ENCODE data around the gene LMBR1.

DNA sequence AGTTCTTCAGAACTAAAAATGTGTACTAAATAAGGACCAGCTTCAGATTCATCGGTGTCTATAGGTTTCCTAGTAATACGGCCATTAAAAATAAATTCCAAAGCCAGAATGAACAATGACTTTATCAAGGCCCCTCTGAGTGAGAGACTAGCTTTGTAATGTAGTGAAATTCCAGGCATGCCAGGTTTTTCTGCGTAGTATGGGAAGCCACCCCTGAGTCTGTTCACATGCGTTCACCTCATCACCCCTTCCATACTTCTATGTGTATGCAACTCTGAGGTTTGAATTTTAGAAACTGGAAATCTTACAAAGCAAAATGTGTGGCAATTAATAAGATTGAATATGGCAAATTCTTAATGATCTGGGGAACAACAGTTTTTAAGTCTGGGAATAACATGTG lies 227.9 kb downstream of the LMBR1 start:
- TF ChIP-seq, protein P1, sequence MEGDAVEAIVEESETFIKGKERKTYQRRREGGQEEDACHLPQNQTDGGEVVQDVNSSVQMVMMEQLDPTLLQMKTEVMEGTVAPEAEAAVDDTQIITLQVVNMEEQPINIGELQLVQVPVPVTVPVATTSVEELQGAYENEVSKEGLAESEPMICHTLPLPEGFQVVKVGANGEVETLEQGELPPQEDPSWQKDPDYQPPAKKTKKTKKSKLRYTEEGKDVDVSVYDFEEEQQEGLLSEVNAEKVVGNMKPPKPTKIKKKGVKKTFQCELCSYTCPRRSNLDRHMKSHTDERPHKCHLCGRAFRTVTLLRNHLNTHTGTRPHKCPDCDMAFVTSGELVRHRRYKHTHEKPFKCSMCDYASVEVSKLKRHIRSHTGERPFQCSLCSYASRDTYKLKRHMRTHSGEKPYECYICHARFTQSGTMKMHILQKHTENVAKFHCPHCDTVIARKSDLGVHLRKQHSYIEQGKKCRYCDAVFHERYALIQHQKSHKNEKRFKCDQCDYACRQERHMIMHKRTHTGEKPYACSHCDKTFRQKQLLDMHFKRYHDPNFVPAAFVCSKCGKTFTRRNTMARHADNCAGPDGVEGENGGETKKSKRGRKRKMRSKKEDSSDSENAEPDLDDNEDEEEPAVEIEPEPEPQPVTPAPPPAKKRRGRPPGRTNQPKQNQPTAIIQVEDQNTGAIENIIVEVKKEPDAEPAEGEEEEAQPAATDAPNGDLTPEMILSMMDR (IDR thresholded peaks at IDR 0.05): no peak
- TF ChIP-seq POLR2A (IDR thresholded peaks at IDR 0.05): no peak

All from esophagus squamous epithelium (tissue), 4 donors.